Naive B cell (primary cell): ENCODE results near the gene TEF. TPM values are rescaled to one million over a fixed set of nuclear protein-coding genes. Genes with fewer than 3 reads are reported as not detected.

Experiments
- ATAC-seq, 2 donors: fragments of 150-1000 bp; cut with Tn5 transposase; 2 replicates each; pipeline ENCODE4 v1.10.0; 2021; ENCODE audit warnings: low read depth in 2 of 2, mild to moderate bottlenecking in 2 of 2, moderate library complexity in 2 of 2
- DNase-seq: peaks from one replicate; pipeline ENCODE4 v3.0.0; 2022
- H3K27ac Mint-ChIP-seq, 6 donors: one replicate each; pipeline ENCODE4 v1.8.0; 2020 to 2022; ENCODE audit warnings: mild to moderate bottlenecking in 6 of 6, mixed read lengths in 6 of 6, moderate library complexity in 5 of 6, inconsistent platforms in 2 of 6
- H3K27me3 Mint-ChIP-seq, 3 donors: one replicate each; pipeline ENCODE4 v1.8.0; 2021 to 2022; ENCODE audit warnings: mixed read lengths in 3 of 3, mild to moderate bottlenecking in 1 of 3
- H3K36me3 Mint-ChIP-seq, 2 donors: one replicate each; pipeline ENCODE4 v1.8.0; 2020 to 2022; ENCODE audit warnings: mixed read lengths in 2 of 2, inconsistent platforms in 1 of 2, mild to moderate bottlenecking in 1 of 2
- H3K4me1 Mint-ChIP-seq, 3 donors: one replicate each; pipeline ENCODE4 v1.8.0; 2020 to 2022; ENCODE audit warnings: mixed read lengths in 3 of 3, inconsistent platforms in 1 of 3, mild to moderate bottlenecking in 1 of 3, moderate library complexity in 1 of 3
- H3K4me3 Mint-ChIP-seq, 8 donors: one replicate each; pipeline ENCODE4 v1.8.0; 2020 to 2022; ENCODE audit warnings: mild to moderate bottlenecking in 8 of 8, mixed read lengths in 8 of 8, moderate library complexity in 8 of 8, inconsistent platforms in 2 of 8
- H3K9me3 Mint-ChIP-seq, 7 donors: one replicate each; pipeline ENCODE4 v1.8.0; 2020 to 2022; ENCODE audit warnings: mixed read lengths in 7 of 7, mild to moderate bottlenecking in 5 of 7, inconsistent platforms in 2 of 7, moderate library complexity in 1 of 7
- polyA plus RNA-seq, 6 donors: library from polyadenylated mRNA; unstranded; fragments of 300-500 nt; fragmentation: Illumina TruSeq; gene quantifications; one replicate each; pipeline ENCODE4 v1.2.3, GENCODE V29; 2021; ENCODE audit warnings: low read depth in 6 of 6

Gene TEF
- polyA plus RNA-seq, 6 donors from 2014 or later: 0.97 to 2.9 (median 2.6) TPM

DNA sequence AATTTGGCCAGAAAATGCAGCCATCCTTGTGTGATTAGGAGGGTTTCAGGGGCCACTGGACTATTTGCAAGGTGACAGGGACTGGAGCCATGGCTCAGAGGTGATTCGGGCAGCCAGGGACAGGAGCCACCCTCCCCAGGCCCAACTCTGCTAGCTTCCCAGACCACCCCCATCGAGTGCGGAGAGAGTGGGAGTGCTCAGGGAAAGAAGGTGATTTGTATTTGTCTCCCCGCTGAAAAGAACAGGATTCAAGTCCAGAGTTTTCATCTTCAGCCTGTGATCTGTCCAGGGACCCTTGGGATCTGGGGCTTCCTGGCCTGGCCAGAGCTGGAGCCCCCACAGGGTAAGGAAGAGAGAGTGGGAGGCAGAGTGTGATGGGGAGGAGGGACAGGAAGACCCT lies 22.4 kb upstream of the TEF start:
- peaks cover 0 to 8% (median 6%) of the 10 kb centered on the region in 3 donors for H3K4me1 Mint-ChIP-seq
- no peaks in the 10 kb centered on the region for H3K27me3 Mint-ChIP-seq
- peaks cover 0 to 9% of the 10 kb centered on the region in 2 donors for H3K36me3 Mint-ChIP-seq
- H3K4me3 Mint-ChIP-seq: peak overlapping the region in 1 of 8 donors; percentile 35
- ATAC-seq: no peak
- no peaks in the 10 kb centered on the region for H3K9me3 Mint-ChIP-seq
- peak overlapping the region in 1 of 6 donors; percentile 80 for H3K27ac Mint-ChIP-seq
- DNase-seq: no peak

DNA sequence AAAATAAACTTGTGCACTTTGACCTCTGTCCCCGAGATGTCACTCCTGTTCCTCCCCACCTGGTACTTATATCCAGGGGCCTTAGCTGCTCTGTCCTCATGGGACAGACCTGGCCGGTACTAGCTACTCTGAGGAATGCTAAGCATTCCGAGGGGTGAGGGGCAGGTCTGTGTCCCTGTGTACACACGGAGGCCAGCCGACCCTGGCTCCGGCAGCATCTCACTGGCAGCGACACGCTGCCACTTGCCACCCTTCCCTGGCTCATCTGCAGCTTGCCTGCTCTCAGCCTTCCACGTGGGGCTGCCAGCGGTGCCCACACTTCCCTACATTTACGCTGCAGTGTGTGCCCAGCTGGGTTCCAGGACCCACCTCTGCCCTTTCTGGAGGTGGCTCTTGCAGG lies 21.6 kb upstream of the TEF start:
- DNase-seq (no peak), ATAC-seq (no peak)
- Mint-ChIP-seq H3K4me1 (peaks cover 0 to 4% (median 0%) of the 10 kb centered on the region in 3 donors), H3K27me3 (no peaks in the 10 kb centered on the region), H3K4me3 (no peak overlapping the region), H3K9me3 (no peaks in the 10 kb centered on the region), H3K36me3 (peaks cover 0 to 1% of the 10 kb centered on the region in 2 donors), H3K27ac (no peak overlapping the region)

DNA sequence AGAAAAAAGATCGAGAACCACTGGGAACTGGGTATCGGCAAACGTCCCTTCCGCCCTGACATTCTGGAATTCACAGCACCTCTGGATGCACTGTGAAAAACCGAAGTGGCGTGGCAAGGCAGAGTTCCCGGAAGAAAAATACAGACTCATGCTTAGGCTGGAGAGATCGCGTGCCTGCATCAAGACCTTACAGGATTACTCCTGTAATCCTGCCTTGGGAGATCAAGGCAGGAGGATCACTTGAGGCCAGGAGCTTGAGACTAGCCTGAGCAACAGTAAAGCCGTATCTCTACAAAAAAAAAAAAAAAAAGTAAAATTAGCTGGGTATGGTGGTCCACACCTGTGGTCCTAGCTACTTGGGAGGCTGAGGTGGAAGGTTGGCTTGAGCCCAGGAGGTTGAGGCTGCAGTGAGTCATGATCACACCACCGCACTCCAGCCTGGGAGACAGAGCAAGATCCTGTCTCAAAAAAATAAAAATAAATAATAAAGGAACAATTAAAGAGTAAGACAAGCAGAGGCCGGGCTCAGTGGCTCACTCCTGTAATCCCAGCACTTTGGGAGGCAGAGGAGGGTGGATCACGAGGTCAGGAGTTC lies 19.9 kb upstream of the TEF start:
- DNase-seq (no peak), ATAC-seq (no peak)
- Mint-ChIP-seq H3K4me1 (peaks cover 1 to 4% (median 4%) of the 10 kb centered on the region in 3 donors), H3K27me3 (no peaks in the 10 kb centered on the region), H3K36me3 (no peaks in the 10 kb centered on the region), H3K27ac (peak overlapping the region in 1 of 6 donors; percentile 49), H3K9me3 (no peaks in the 10 kb centered on the region), H3K4me3 (no peak overlapping the region)

DNA sequence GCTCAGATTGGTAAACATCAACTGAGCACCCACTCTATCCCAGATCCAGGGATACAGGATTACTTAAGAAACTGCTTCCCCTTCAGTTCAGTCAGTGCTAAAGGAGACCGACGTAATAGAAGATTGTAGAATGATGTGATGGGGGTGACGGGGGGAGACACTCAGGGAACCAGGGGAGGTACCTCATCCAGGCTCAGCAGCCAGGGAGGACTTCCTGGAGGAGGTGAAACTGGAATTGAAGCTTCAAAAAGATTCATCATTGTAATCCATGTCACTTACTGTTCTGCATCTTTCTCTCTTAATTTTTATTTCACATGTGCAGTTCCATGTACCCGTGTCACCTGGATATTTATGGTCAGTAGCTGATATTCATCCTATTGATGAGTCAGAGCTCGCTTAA lies 19.1 kb upstream of the TEF start:
- Mint-ChIP-seq H3K9me3 (no peaks in the 10 kb centered on the region), H3K27me3 (no peaks in the 10 kb centered on the region), H3K36me3 (no peaks in the 10 kb centered on the region), H3K4me1 (peaks cover 4 to 9% (median 4%) of the 10 kb centered on the region in 3 donors), H3K4me3 (no peak overlapping the region), H3K27ac (peak overlapping the region in 1 of 6 donors; percentile 76)
- ATAC-seq (no peak), DNase-seq (no peak)

DNA sequence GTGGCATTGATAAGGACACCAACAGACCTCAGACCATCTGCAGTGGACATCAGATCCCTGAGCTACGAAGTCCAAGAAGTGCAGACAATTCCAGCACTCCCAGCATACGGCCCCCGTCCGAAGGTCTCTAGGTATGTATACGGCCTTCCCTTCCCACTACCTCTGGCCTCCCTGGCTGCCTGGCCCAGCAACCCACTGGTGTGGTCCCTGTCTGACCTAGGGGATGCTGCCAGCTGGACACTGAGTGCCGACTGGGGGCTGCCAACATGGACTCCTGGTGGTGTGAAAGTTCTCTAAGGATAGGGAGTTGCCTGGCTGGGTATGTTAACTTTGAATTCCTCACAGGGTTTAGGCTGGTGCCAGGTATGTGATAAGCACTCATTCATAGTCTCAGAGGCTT lies 17.5 kb upstream of the TEF start:
- ATAC-seq (no peak), DNase-seq (no peak)
- Mint-ChIP-seq H3K4me1 (peaks cover 3 to 12% (median 4%) of the 10 kb centered on the region in 3 donors), H3K27ac (peak overlapping the region in 1 of 6 donors; percentile 37), H3K4me3 (no peak overlapping the region), H3K36me3 (no peaks in the 10 kb centered on the region), H3K27me3 (no peaks in the 10 kb centered on the region), H3K9me3 (no peaks in the 10 kb centered on the region)

DNA sequence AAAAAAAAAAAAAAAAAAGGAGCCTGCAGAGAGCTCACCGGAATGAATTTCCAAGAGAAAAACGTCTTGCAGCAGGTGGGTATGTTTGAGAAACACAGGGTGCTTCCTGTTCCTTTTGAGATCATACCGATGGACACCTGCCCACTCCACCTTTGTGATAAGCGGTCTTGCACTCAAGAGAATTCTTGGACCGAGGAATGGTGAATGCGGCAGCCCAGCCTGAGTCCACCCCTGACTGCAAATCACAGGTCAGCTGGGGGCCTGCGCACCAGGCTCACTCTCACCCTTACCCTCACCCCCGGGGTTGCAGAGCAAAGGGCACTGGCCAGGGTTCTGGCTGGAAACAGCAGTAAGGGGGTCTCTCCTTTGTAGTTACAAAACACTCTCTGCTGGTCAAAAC lies 16.8 kb upstream of the TEF start:
- H3K9me3 Mint-ChIP-seq: no peaks in the 10 kb centered on the region
- H3K27ac Mint-ChIP-seq: no peak overlapping the region
- no peak for DNase-seq
- peaks cover 0 to 12% (median 4%) of the 10 kb centered on the region in 3 donors for H3K4me1 Mint-ChIP-seq
- H3K27me3 Mint-ChIP-seq: no peaks in the 10 kb centered on the region
- no peak for ATAC-seq
- H3K36me3 Mint-ChIP-seq: no peaks in the 10 kb centered on the region
- no peak overlapping the region for H3K4me3 Mint-ChIP-seq

DNA sequence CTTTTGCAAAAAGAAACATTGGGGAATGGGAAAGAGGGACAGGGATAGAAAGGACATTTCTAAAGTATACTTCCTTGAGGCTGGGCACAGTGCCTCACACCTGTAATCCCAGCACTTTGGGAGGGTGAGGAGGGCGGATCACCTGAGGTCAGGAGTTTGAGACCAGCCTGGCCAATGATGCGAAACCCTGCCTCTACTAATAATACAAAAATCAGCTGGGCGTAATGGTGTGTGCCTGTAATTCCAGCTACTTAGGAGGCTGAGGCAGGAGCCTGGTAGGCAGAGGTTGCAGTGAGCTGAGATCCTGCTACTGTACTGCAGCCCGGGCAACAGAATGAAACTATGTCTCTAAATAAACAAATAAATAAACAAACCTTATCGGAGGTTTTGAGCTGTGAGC lies 16.3 kb upstream of the TEF start:
- no peaks in the 10 kb centered on the region for H3K27me3 Mint-ChIP-seq
- no peak for ATAC-seq

DNA sequence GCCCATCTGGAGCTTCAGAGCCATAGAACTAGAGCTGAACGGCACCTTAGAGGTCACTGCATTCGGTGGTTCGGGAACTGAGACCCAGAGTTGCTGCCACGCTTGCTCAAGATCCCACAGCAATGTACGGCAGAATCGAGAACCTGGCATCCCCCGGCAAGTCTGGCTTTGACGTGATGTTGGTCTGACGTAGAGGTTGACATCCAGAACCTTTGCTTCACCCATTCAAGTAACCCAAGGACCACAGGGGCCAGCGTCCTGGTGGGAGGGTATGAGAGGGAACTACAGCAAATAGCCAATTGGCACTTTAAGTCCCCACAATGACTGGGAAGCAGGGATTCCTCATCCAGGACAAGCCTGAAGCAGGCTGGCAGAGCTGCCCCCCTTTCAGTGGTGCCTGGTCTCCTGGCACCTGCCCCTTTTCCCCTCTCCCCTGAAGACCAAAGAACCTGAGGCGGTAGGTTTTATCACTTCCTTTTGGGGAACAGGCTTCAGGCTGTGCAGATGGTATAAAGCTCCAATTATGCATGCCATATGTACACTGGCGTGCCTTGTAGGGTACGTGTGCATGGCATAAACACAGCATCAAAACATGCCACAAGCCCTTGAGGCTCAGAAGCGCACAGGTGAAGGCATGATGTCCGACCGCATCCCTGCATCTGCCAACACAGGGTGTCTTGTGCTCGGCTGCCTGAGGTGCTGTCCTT lies 15.3 kb upstream of the TEF start:
- ATAC-seq (no peak), DNase-seq (no peak)
- Mint-ChIP-seq H3K4me1 (peaks cover 4 to 12% (median 4%) of the 10 kb centered on the region in 3 donors), H3K36me3 (no peaks in the 10 kb centered on the region), H3K27ac (peak overlapping the region in 1 of 6 donors; percentile 15), H3K27me3 (peaks cover 0 to 5% (median 0%) of the 10 kb centered on the region in 3 donors), H3K9me3 (no peaks in the 10 kb centered on the region), H3K4me3 (no peak overlapping the region)

More for the DNA sequence above, 16.3 kb upstream of the TEF start:
- no peak for DNase-seq
- Mint-ChIP-seq H3K4me1 (peaks cover 0 to 12% (median 4%) of the 10 kb centered on the region in 3 donors), H3K9me3 (no peaks in the 10 kb centered on the region), H3K36me3 (no peaks in the 10 kb centered on the region), H3K4me3 (no peak overlapping the region), H3K27ac (no peak overlapping the region)

DNA sequence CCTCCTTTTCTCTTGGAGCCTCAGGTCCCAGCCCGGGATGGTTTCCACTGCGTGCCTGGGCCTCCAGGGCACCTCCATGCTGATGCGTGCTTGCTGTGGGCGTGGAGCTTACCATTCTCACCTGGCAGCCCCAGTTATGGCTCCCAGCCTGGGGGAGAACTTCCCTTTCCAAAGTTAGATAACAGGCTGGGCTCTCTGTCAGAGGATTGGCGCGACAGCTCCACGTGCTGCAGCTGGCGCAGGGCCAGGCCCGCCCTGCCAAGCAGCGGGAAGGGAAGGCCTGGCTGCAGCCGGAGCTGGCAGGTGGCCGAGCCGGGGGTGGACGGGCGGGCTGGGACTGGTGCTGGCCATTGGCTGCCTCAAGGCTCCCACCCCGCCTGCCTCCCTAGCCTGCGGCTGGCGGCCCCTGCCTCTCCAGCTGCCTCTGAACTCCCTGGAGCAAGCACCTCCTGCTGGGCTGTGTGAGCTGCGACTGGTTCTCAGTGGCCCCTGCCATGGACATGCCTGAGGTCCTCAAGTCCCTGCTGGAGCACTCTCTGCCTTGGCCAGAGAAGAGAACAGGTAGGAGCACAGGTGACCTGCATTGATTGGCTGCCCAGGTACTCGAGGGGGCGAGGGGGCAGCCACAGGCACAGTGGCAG lies 14.6 kb upstream of the TEF start:
- Mint-ChIP-seq H3K36me3 (no peaks in the 10 kb centered on the region), H3K9me3 (no peaks in the 10 kb centered on the region), H3K4me3 (no peak overlapping the region), H3K27ac (peak overlapping the region in 1 of 6 donors; percentile 54), H3K27me3 (peaks cover 0 to 5% (median 0%) of the 10 kb centered on the region in 3 donors), H3K4me1 (peaks cover 4 to 12% (median 4%) of the 10 kb centered on the region in 3 donors)
- peak in 1 of 2 donors; percentile 47 for ATAC-seq
- DNase-seq: no peak

DNA sequence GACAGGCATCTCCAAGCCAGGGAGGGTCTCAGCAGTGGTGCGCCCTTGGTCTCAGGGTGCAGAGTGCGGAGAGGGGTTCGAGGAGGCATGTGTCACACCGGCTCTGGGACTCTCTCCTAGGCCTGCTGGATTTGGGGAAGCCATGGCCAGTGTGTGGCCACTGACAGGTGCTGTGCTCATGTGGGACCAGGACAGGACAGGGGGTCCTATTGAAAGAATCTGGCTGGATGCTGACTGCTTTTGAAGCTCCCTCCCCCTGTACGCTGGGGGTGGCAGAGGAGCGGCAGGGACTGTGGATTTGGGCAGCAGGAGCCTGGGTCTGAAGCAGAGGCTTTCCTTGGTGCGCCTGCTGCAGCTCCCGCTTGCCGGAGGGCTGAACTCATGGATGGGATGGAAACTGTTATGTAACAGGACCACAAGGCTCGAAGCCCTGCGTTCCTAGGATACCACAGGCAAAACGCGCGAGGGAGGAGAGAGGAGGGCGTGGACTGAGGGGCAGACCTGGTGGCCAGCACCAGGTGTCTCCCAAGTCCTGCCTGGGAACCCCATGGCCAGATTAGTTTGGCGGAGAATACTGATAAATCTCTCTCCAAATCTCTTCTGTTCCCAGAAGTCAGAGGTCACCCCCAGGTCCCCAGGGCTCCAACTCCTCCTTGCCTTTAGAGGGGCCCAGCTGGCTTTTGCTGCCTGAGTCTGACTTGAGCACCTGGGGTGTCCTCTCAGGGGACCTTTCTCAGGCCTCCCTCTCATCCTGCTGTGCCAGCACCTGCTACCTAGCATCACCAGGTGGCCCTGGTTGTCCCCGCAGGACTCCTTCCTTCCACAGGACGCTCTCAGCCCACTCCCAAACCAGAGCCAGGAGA lies 13.8 kb upstream of the TEF start:
- ATAC-seq (no peak), DNase-seq (no peak)
- peaks cover 4 to 12% (median 4%) of the 10 kb centered on the region in 3 donors for H3K4me1 Mint-ChIP-seq
- no peak overlapping the region for H3K4me3 Mint-ChIP-seq
- H3K36me3 Mint-ChIP-seq: no peaks in the 10 kb centered on the region
- H3K9me3 Mint-ChIP-seq: no peaks in the 10 kb centered on the region
- no peak overlapping the region for H3K27ac Mint-ChIP-seq
- peaks cover 0 to 5% (median 0%) of the 10 kb centered on the region in 3 donors for H3K27me3 Mint-ChIP-seq

DNA sequence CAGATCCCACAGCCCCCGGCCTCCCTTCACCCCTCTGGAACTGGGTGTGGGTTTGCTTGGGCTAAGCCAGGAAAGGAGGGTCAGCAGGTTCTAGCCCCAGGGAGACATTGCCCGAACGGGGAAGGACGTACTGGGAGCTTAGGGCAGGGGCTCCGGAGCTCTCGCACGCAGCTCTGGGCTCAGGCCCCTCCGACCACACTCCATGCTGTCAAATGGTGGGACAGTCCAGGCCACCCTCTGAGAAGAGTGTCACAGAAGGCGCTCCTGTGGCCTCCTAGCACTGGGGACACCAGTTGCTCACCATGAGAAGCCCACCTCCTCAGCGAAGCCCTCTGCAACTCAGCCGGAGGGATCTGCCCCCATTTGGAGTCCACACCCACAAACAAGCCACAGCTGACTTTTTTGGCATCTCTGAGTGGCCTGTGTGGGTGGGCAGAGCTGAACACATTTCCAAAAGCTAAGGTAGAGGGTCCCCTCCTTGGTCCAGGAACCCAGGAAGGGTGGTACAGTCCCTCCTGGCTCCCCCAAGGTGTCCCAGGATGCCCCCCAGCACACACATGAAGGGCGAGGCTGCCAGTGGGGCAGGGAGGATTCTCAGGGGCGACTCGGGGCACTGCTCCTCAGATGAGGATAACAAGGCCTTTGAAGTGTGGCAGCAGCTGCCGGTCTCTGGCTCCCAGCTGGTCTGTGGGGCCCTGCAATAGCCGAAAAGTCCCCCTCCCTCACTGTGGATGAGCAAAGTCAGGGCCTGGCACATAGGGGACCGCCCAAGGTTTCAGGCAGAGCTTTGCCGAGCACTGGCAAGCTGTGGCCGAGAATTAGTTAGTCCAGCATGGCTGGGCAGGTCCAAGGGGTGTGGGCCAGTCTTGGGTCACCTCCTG lies 13.0 kb upstream of the TEF start:
- peaks cover 0 to 5% (median 0%) of the 10 kb centered on the region in 3 donors for H3K27me3 Mint-ChIP-seq
- no peaks in the 10 kb centered on the region for H3K36me3 Mint-ChIP-seq
- ATAC-seq: no peak
- no peaks in the 10 kb centered on the region for H3K9me3 Mint-ChIP-seq
- no peak overlapping the region for H3K4me3 Mint-ChIP-seq
- DNase-seq: no peak
- peak overlapping the region in 1 of 6 donors; percentile 28 for H3K27ac Mint-ChIP-seq
- H3K4me1 Mint-ChIP-seq: peaks cover 4 to 12% (median 4%) of the 10 kb centered on the region in 3 donors

DNA sequence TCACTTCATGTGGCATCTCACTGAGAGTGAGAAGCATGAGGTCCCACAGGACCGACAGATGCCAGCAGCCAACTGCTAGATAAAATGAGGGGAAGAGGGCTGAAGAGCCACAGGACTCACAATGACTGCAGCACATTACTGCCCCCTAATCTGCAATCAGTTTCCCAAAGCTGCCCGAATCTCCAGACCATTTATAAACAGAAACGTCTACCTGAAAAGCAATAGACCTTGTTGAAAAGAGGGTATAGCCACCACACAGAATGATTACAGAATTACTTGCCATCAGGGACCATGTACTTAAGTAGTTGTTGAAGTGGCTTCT lies 12.4 kb upstream of the TEF start:
- ATAC-seq (no peak), DNase-seq (no peak)
- H3K27me3 Mint-ChIP-seq: peaks cover 0 to 5% (median 0%) of the 10 kb centered on the region in 3 donors
- no peaks in the 10 kb centered on the region for H3K36me3 Mint-ChIP-seq
- H3K9me3 Mint-ChIP-seq: no peaks in the 10 kb centered on the region
- peak overlapping the region in 1 of 6 donors; percentile 28 for H3K27ac Mint-ChIP-seq
- peaks cover 4 to 12% (median 4%) of the 10 kb centered on the region in 3 donors for H3K4me1 Mint-ChIP-seq
- no peak overlapping the region for H3K4me3 Mint-ChIP-seq
